MM.1S (cell line): Measurements from ENCODE around the gene TIFAB.

Source experiments
- DNase-seq: peaks from one replicate; pipeline ENCODE4 v3.0.0-alpha.2; 2015
- H2AFZ ChIP-seq: fragments of 300-600 bp; sonication (generic); 2 replicates; pipeline ENCODE4 v1.6.0; 2016; ENCODE audit warnings: antibody characterized with exemption, low read length
- H3F3A ChIP-seq: fragments of 300-600 bp; sonication (generic); 2 replicates; pipeline ENCODE4 v1.6.1; 2016; ENCODE audit warnings: mild to moderate bottlenecking, antibody characterized with exemption, low read length, moderate library complexity, mixed read lengths; ENCODE audit not compliant: insufficient read depth
- H3K27ac ChIP-seq: fragments of 300-600 bp; sonication (generic); 2 replicates; pipeline ENCODE4 v1.5.1; 2016; ENCODE audit warnings: mild to moderate bottlenecking, low read length
- H3K27me3 ChIP-seq: fragments of 300-600 bp; sonication (generic); replicated peaks from 2 replicates; pipeline ENCODE4 v1.6.0; 2016; ENCODE audit warnings: low read length; ENCODE audit not compliant: insufficient read depth
- H3K36me3 ChIP-seq: fragments of 300-600 bp; sonication (generic); replicated peaks from 2 replicates; pipeline ENCODE4 v1.6.1; 2016; ENCODE audit warnings: mild to moderate bottlenecking, low read length, mixed read lengths; ENCODE audit not compliant: insufficient read depth
- H3K4me1 ChIP-seq: fragments of 300-600 bp; sonication (generic); 2 replicates; pipeline ENCODE4 v1.6.1; 2016; ENCODE audit warnings: low read length, mixed read lengths
- H3K4me2 ChIP-seq: fragments of 300-600 bp; sonication (generic); 2 replicates; pipeline ENCODE4 v1.6.0; 2016; ENCODE audit warnings: low read depth, low read length
- H3K4me3 ChIP-seq: fragments of 300-600 bp; sonication (generic); 2 replicates; pipeline ENCODE4 v1.5.1; 2016; ENCODE audit warnings: low read length, mixed read lengths
- H3K79me2 ChIP-seq: fragments of 300-600 bp; sonication (generic); 2 replicates; pipeline ENCODE4 v1.6.1; 2016; ENCODE audit warnings: mixed run types, low read length, mixed read lengths
- H3K9ac ChIP-seq: fragments of 300-600 bp; sonication (generic); 2 replicates; pipeline ENCODE4 v1.6.1; 2016; ENCODE audit warnings: low read length, mixed read lengths
- H3K9me2 ChIP-seq: fragments of 300-600 bp; sonication (generic); replicated peaks from 2 replicates; pipeline ENCODE4 v1.6.1; 2016; ENCODE audit warnings: mild to moderate bottlenecking, low read length, mixed read lengths; ENCODE audit not compliant: insufficient read depth
- H3K9me3 ChIP-seq: fragments of 300-600 bp; sonication (generic); replicated peaks from 2 replicates; pipeline ENCODE4 v1.6.1; 2016; ENCODE audit warnings: mild to moderate bottlenecking, low read length, mixed read lengths; ENCODE audit not compliant: insufficient read depth
- H4K20me1 ChIP-seq: fragments of 300-600 bp; sonication (generic); 2 replicates; pipeline ENCODE4 v1.6.1; 2016; ENCODE audit warnings: mild to moderate bottlenecking, low read length, moderate library complexity, mixed read lengths; ENCODE audit not compliant: insufficient read depth
- EZH2 ChIP-seq: fragments of 300-600 bp; sonication (generic); optimal IDR thresholded peaks from 2 replicates; pipeline ENCODE3; 2017; ENCODE audit warnings: low read depth, mild to moderate bottlenecking, antibody characterized with exemption, low read length, mixed read lengths
- EZH2phosphoT487 ChIP-seq: fragments of 300-600 bp; sonication (generic); IDR thresholded peaks from 2 replicates; pipeline ENCODE4 v1.6.1; 2018; ENCODE audit warnings: antibody characterized with exemption, low read length
- TF ChIP-seq, protein P1 (sequence below): fragments of 300-600 bp; sonication (generic); IDR thresholded peaks from 2 replicates; pipeline ENCODE4 v1.5.1; 2016; ENCODE audit warnings: antibody characterized with exemption, low read length, mixed read lengths

Gene TIFAB

DNA sequence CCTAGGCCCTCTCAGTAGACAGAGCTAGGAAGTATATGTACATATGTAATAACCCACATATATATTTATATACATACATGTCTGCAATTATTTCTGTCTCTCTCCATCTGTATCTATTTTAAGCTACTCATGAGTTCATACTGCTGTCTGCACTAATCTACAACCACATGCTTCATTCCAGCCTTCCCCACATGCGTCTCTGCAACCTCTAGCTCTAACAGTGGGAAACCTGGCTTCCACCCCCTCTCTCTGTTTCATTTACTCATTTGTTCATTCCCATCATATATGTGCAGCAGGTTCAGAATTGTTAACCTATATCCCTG lies 28.3 kb downstream of the TIFAB start:
- Histone ChIP-seq H3K9me3 (no peaks in the 10 kb centered on the region), H3K4me2 (no peak overlapping the region), H3K9me2 (no peaks in the 10 kb centered on the region), H3K27ac (no peak overlapping the region), H2AFZ (no peak overlapping the region), H3K4me1 (no peaks in the 10 kb centered on the region), H3K9ac (no peak overlapping the region), H3K36me3 (no peaks in the 10 kb centered on the region), H3K79me2 (no peaks in the 10 kb centered on the region), H3K27me3 (no peaks in the 10 kb centered on the region), H3K4me3 (no peak overlapping the region), H3F3A (no peaks in the 10 kb centered on the region), H4K20me1 (no peaks in the 10 kb centered on the region)
- TF ChIP-seq, protein P1, sequence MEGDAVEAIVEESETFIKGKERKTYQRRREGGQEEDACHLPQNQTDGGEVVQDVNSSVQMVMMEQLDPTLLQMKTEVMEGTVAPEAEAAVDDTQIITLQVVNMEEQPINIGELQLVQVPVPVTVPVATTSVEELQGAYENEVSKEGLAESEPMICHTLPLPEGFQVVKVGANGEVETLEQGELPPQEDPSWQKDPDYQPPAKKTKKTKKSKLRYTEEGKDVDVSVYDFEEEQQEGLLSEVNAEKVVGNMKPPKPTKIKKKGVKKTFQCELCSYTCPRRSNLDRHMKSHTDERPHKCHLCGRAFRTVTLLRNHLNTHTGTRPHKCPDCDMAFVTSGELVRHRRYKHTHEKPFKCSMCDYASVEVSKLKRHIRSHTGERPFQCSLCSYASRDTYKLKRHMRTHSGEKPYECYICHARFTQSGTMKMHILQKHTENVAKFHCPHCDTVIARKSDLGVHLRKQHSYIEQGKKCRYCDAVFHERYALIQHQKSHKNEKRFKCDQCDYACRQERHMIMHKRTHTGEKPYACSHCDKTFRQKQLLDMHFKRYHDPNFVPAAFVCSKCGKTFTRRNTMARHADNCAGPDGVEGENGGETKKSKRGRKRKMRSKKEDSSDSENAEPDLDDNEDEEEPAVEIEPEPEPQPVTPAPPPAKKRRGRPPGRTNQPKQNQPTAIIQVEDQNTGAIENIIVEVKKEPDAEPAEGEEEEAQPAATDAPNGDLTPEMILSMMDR, result no peak
- no peak for TF ChIP-seq EZH2
- TF ChIP-seq EZH2phosphoT487, result no peak
- no peak for DNase-seq

DNA sequence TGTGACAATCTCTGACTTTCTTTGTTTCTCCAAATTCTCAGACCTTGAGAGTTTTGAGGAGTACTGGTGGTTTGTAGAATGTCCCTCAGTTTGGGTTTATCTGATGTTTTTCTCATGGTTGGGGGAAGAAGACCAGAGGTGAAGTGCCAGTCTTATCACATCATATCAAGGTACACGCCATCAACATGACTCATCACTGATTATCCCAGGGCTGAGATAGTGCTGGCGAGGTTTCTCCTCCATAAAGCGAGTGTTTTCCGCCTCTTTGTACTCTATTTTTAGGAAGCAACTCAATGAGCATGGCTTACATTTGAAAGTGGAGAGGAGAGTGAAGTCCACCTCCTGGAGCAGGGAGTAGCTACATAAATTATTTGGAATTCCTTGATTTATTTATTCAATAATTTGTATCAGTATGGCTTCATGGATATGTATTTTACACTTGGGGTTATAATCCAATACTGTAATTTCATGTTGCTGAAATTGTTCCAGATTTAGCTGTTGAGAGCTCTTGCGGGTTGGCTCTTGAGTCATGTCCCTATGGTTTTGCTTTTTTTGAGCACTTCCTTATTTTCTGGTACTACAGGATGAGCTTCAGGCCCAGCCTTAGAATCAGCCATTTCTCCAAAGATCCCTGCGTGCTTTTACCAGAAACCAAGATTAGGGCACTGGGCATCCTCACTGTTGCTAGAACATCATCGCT lies 28.9 kb downstream of the TIFAB start:
- H3K4me1 ChIP-seq, result no peaks in the 10 kb centered on the region
- H3K79me2 ChIP-seq, result no peaks in the 10 kb centered on the region
- no peaks in the 10 kb centered on the region for H3K9me3 ChIP-seq
- H3K27me3 ChIP-seq, result no peaks in the 10 kb centered on the region
- H2AFZ ChIP-seq, result no peak overlapping the region
- H3F3A ChIP-seq, result no peaks in the 10 kb centered on the region
- no peaks in the 10 kb centered on the region for H3K36me3 ChIP-seq
- no peak overlapping the region for H3K4me3 ChIP-seq
- no peak overlapping the region for H3K9ac ChIP-seq
- H3K9me2 ChIP-seq, result no peaks in the 10 kb centered on the region
- H3K4me2 ChIP-seq, result no peak overlapping the region
- H4K20me1 ChIP-seq, result no peaks in the 10 kb centered on the region
- no peak for DNase-seq
- TF ChIP-seq, protein P1, result no peak
- TF ChIP-seq EZH2phosphoT487 (no peak), EZH2 (no peak)
- no peak overlapping the region for H3K27ac ChIP-seq

DNA sequence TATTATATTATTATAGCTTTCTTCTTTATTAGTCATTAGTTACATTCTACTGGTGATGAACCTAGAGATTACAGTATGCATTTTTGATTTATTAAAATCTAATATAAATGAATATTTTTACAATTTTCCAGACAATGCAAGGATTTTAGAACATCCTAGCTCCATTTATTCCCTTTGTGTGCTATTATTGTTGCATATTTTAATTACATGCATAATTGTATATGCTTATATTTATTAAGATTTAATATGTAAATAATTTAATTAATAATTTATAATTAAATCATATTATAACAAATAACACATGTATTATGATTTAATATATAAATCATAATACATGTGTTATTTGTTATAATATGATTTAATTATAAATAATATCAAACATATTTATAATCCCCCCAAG lies 29.7 kb downstream of the TIFAB start:
- H3K4me2 ChIP-seq, result no peak overlapping the region
- no peak for DNase-seq
- H3K79me2 ChIP-seq, result no peaks in the 10 kb centered on the region
- TF ChIP-seq EZH2, result no peak
- TF ChIP-seq EZH2phosphoT487, result no peak
- TF ChIP-seq, protein P1, result no peak
- H3K9ac ChIP-seq, result no peak overlapping the region
- no peak overlapping the region for H3K4me3 ChIP-seq
- H3K27me3 ChIP-seq, result no peaks in the 10 kb centered on the region
- no peaks in the 10 kb centered on the region for H3F3A ChIP-seq
- no peaks in the 10 kb centered on the region for H3K9me2 ChIP-seq
- no peak overlapping the region for H3K27ac ChIP-seq
- no peaks in the 10 kb centered on the region for H3K36me3 ChIP-seq
- H4K20me1 ChIP-seq, result no peaks in the 10 kb centered on the region
- H3K9me3 ChIP-seq, result no peaks in the 10 kb centered on the region
- H3K4me1 ChIP-seq, result no peaks in the 10 kb centered on the region
- H2AFZ ChIP-seq, result no peak overlapping the region
